Colon (tissue), 2 donors: Measurements from ENCODE around the gene CTDP1.

ENCODE experiments used
- FAIRE-seq: peaks from 2 replicates; lab custom pipeline; 2012; peaks lifted over from hg19 to GRCh38; lab: Jason Lieb, UNC
- donor health status: control.
- donor health status: control.

CTDP1 gene

GRCh38 chr18:79798346-79798998 is 118.9 kb downstream of the CTDP1 start:
- no peak for FAIRE-seq

- no peak for FAIRE-seq
Observed at GRCh38 chr18:79798999-79799370, 119.4 kb downstream of the CTDP1 start.

- no peak for FAIRE-seq
Observed at GRCh38 chr18:79799619-79800370, 120.2 kb downstream of the CTDP1 start.

GRCh38 chr18:79800371-79801180 is 121.0 kb downstream of the CTDP1 start:
- no peak for FAIRE-seq

GRCh38 chr18:79801217-79801616 is 121.6 kb downstream of the CTDP1 start:
- FAIRE-seq, result no peak

GRCh38 chr18:79801641-79802040 is 122.0 kb downstream of the CTDP1 start:
- FAIRE-seq, result no peak

GRCh38 chr18:79802298-79802697 is 122.7 kb downstream of the CTDP1 start:
- no peak for FAIRE-seq

- no peak for FAIRE-seq
Observed at GRCh38 chr18:79803611-79804051, 124.0 kb downstream of the CTDP1 start.
